WI38 (cell line): ENCODE measurements around the gene COLGALT1.
"Not testable (repeated sequence)": the region's sequence is repeated elsewhere in the genome, so short reads cannot be mapped to it uniquely, and the experiment has no call there.

Experiments
- H3K4me3 ChIP-seq: 2 replicates; pipeline ENCODE4 v1.5.1; 2011; ENCODE audit warnings: low read depth, mild to moderate bottlenecking, control low read depth, low read length
- CTCF ChIP-seq: IDR thresholded peaks from 2 replicates; pipeline ENCODE4 v1.5.1; 2012; ENCODE audit warnings: low read depth, mild to moderate bottlenecking, control low read depth, low read length

Gene COLGALT1

GRCh38 chr19:17517898-17518297 is 37.6 kb upstream of the COLGALT1 start:
- H3K4me3 ChIP-seq = no peak overlapping the region
- TF ChIP-seq CTCF = no peak

DNA sequence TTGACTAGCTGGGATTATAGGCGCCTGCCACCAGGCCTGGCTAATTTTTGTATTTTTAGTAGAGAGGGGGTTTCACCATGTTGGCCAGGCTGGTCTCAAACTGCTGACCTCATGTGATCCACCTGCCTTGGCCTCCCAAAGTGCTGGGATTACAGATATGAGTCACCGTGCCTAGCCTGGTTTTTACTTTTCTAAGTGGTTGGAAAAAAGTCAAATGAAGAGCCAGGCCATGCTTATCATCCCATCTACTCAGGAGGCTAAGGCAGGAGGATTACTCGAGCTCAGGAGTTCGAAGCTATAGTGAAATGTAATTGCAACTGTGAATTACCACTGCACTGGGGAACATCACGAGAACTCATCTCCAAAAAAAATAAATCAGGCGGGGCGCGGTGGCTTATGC is 36.8 kb upstream of the COLGALT1 start:
- not testable (repeated sequence) for H3K4me3 ChIP-seq

DNA sequence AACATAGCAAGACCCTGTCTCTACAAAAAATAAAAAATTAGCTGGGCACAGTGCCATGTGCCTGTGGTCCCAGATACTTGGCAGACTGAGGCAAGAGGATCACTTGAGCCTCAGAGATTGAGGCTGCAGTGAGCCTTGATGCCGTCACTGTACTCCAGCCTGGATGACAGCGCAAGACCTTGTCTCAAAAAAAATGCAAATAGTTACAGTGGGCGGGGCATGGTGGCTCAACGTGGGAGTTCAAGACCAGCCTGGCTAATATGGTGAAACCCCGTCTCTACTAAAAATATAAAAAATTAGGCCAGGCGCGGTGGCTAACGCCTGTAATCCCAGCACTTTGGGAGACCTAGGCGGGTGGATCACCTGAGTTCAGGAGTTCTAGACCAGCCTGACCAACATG is 35.5 kb upstream of the COLGALT1 start:
- no peak overlapping the region for H3K4me3 ChIP-seq
- TF ChIP-seq CTCF = no peak

DNA sequence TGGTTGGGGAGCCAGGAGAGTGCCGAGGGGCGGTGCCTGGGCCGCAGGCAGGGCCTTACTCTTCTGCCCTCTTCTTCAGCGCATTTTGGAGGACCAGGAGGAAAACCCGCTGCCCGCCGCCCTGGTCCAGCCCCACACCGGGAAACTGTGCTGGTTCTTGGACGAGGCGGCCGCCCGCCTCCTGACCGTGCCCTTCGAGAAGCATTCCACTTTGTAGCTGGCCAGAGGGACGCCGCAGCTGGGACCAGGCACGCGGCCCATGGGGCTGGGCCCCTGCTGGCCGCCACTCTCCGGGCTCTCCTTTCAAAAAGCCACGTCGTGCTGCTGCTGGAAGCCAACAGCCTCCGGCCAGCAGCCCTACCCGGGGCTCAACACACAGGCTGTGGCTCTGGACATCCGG is 34.6 kb upstream of the COLGALT1 start:
- TF ChIP-seq CTCF = no peak
- H3K4me3 ChIP-seq = no peak overlapping the region

- no peak for TF ChIP-seq CTCF
- H3K4me3 ChIP-seq = no peak overlapping the region
Measured at GRCh38 chr19:17522988-17523872, 32.2 kb upstream of the COLGALT1 start.

DNA sequence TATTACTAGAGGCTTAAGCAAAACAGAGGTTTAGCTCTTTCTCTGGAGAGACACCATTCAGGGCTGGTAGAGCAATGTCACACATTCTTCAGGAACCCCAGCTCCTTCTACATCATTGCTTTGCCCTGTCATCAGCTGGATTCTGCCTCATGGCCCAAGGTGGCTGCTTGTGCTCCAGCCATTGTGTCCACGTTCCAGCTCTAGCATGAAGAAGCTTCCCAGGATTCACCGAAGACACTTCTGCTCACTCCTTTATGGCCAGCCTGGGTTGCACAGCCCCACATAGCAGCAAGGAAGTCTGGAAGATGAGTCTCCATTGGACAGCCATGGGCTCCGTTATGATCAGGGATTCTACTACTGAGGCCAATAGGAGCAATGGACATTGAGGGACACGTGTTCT is 30.8 kb upstream of the COLGALT1 start:
- no peak for TF ChIP-seq CTCF
- H3K4me3 ChIP-seq = no peak overlapping the region

DNA sequence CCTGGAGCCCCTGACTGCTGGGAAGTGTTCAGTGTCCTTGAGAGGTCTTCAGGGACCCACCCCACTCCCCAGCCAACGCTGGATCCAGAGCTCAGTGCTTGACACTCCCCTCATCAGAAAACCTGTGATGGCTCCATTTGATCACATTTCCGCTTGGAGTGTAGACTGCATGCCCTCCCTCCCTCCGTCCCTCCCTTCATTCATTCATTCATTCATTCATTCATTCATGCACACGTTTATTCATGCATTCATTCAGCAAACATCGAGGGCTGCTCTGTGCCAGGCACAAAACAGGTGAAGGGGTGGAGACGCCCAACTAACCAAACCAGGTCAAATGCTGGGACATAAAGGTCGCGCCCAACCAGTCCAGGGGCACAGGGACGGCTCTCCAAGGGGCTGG is 30.3 kb upstream of the COLGALT1 start:
- TF ChIP-seq CTCF = no peak
- no peak overlapping the region for H3K4me3 ChIP-seq

GRCh38 chr19:17526922-17527321 is 28.5 kb upstream of the COLGALT1 start:
- no peak overlapping the region for H3K4me3 ChIP-seq
- TF ChIP-seq CTCF = no peak
